PC-3 (cell line): Measurements from ENCODE around the gene GHRH. TPM values are rescaled to one million over a fixed set of nuclear protein-coding genes. Genes with fewer than 3 reads are reported as not detected.
A peak's percentile ranks its signal among the peaks of the same experiment; 100 is the strongest.

Experiments
- ATAC-seq: fragments of 200-7000 bp; cut with Tn5 transposase; 2 replicates; pipeline ENCODE4 v1.9.1; 2020; ENCODE audit warnings: mild to moderate bottlenecking, moderate library complexity
- BruUV-seq: library from RNA; stranded (reverse); fragments of 400-500 nt; replicated peaks from 2 replicates; lab custom pipeline; 2021; lab: Mats Ljungman, UMichigan
- CTCF ChIA-PET: fragments of 300-600 bp; sonication (Branson Sonifier 250); formaldehyde crosslinking; loops from one replicate; lab custom pipeline; 2022; ENCODE audit warnings: antibody characterized with exemption; lab: Charles Lee
- POLR2A ChIA-PET: fragments of 300-600 bp; sonication (Branson Sonifier 250); formaldehyde crosslinking; loops from one replicate; lab custom pipeline; 2022; ENCODE audit warnings: antibody characterized with exemption; ENCODE audit not compliant: unreplicated experiment; lab: Charles Lee
- DNase-seq: peaks from one replicate; pipeline ENCODE4 v3.0.0-alpha.2; 2015
- H2AFZ ChIP-seq: fragments of 300-600 bp; sonication (generic); 2 replicates; pipeline ENCODE4 v1.6.0; 2016; ENCODE audit warnings: antibody characterized with exemption, low read length
- H3F3A ChIP-seq: fragments of 300-600 bp; sonication (generic); one replicate; pipeline ENCODE4 v1.6.0; 2017; ENCODE audit warnings: antibody characterized with exemption, low read length, control low read depth, mild to moderate bottlenecking; ENCODE audit not compliant: unreplicated experiment
- H3K27ac ChIP-seq: fragments of 300-600 bp; sonication (generic); 2 replicates; pipeline ENCODE4 v1.5.1; 2016; ENCODE audit warnings: mild to moderate bottlenecking, low read length
- H3K27me3 ChIP-seq: fragments of 300-600 bp; sonication (generic); 2 replicates; pipeline ENCODE4 v1.6.1; 2016; ENCODE audit warnings: low read length, mixed read lengths
- H3K36me3 ChIP-seq: fragments of 300-600 bp; sonication (generic); 2 replicates; pipeline ENCODE4 v1.6.1; 2016; ENCODE audit warnings: low read depth, mixed run types, low read length, mixed read lengths
- H3K4me1 ChIP-seq: fragments of 300-600 bp; sonication (generic); 2 replicates; pipeline ENCODE4 v1.5.1; 2016; ENCODE audit warnings: low read length; ENCODE audit not compliant: insufficient read depth
- H3K4me2 ChIP-seq: fragments of 300-600 bp; sonication (generic); 2 replicates; pipeline ENCODE4 v1.6.0; 2016; ENCODE audit warnings: low read length
- H3K4me3 ChIP-seq: fragments of 300-600 bp; sonication (generic); 2 replicates; pipeline ENCODE4 v1.5.1; 2016; ENCODE audit warnings: mild to moderate bottlenecking, low read length, mixed read lengths
- H3K79me2 ChIP-seq: fragments of 300-600 bp; sonication (generic); 2 replicates; pipeline ENCODE4 v1.6.1; 2017; ENCODE audit warnings: low read length, mixed read lengths
- H3K9ac ChIP-seq: fragments of 300-600 bp; sonication (generic); 2 replicates; pipeline ENCODE4 v1.6.0; 2016; ENCODE audit warnings: mild to moderate bottlenecking, low read length
- H3K9me2 ChIP-seq: fragments of 300-600 bp; sonication (generic); replicated peaks from 2 replicates; pipeline ENCODE4 v1.6.1; 2016; ENCODE audit warnings: mixed run types, low read length, mixed read lengths
- H3K9me3 ChIP-seq: fragments of 300-600 bp; sonication (generic); 2 replicates; pipeline ENCODE4 v1.6.1; 2016; ENCODE audit warnings: low read length, mixed read lengths
- H4K20me1 ChIP-seq: fragments of 300-600 bp; sonication (generic); 2 replicates; pipeline ENCODE4 v1.6.1; 2016; ENCODE audit warnings: low read length, mixed read lengths
- EZH2 ChIP-seq: fragments of 300-600 bp; sonication (generic); IDR thresholded peaks from one replicate; pipeline ENCODE4 v1.6.1; 2017; ENCODE audit warnings: antibody characterized with exemption, mild to moderate bottlenecking, low read length; ENCODE audit not compliant: unreplicated experiment
- EZH2phosphoT487 ChIP-seq: fragments of 300-600 bp; sonication (generic); IDR thresholded peaks from 2 replicates; pipeline ENCODE4 v1.6.1; 2018; ENCODE audit warnings: mild to moderate bottlenecking, antibody characterized with exemption, low read length, borderline replicate concordance
- intact Hi-C: fragments of 100-400 bp; cut with micrococcal nuclease; formaldehyde crosslinking; loops from 2 replicates; pipeline ENCODE4 v1.9.0; 2023
- total RNA-seq: library from RNA; depleted of rRNA; stranded (reverse); fragments of >200 nt; gene quantifications from 2 replicates; pipeline ENCODE4 v1.2.3, GENCODE V29; 2014
- TF ChIP-seq, protein P1 (sequence below): fragments of 300-600 bp; sonication (generic); conservative IDR thresholded peaks from 2 replicates; pipeline ENCODE4 v1.5.1; 2017; ENCODE audit warnings: antibody characterized with exemption, low read depth, mild to moderate bottlenecking, low read length

The GHRH gene
- total RNA-seq, 1 experiment from 2014 or later = not detected

- no TSS peak for BruUV-seq
- DNase-seq (peak; percentile 28), ATAC-seq (peak; percentile 80)
- Histone ChIP-seq H3F3A (no peaks in the 10 kb centered on the region), H3K36me3 (no peaks in the 10 kb centered on the region), H3K4me1 (no peaks in the 10 kb centered on the region), H3K9me3 (no peaks in the 10 kb centered on the region), H3K79me2 (no peaks in the 10 kb centered on the region), H3K27ac (no peak overlapping the region), H4K20me1 (no peaks in the 10 kb centered on the region), H3K9me2 (no peaks in the 10 kb centered on the region), H3K27me3 (no peaks in the 10 kb centered on the region), H3K9ac (no peak overlapping the region), H3K4me2 (no peak overlapping the region), H3K4me3 (no peak overlapping the region), H2AFZ (peak overlapping the region; percentile 29)
- POLR2A ChIA-PET = no interaction called here
- TF ChIP-seq, protein P1, sequence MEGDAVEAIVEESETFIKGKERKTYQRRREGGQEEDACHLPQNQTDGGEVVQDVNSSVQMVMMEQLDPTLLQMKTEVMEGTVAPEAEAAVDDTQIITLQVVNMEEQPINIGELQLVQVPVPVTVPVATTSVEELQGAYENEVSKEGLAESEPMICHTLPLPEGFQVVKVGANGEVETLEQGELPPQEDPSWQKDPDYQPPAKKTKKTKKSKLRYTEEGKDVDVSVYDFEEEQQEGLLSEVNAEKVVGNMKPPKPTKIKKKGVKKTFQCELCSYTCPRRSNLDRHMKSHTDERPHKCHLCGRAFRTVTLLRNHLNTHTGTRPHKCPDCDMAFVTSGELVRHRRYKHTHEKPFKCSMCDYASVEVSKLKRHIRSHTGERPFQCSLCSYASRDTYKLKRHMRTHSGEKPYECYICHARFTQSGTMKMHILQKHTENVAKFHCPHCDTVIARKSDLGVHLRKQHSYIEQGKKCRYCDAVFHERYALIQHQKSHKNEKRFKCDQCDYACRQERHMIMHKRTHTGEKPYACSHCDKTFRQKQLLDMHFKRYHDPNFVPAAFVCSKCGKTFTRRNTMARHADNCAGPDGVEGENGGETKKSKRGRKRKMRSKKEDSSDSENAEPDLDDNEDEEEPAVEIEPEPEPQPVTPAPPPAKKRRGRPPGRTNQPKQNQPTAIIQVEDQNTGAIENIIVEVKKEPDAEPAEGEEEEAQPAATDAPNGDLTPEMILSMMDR = peak; percentile 45; the same call in 1 of the 2 replicates
- TF ChIP-seq EZH2 = no peak
- intact Hi-C loops = no loop called here
- CTCF ChIA-PET = interaction anchor here (0.6 kb wide), 1 partner anchor 81 kb away, joined by 3 read pairs; no protein-coding TSS in a partner anchor
Measured at GRCh38 chr20:37276494-37277252, 15.1 kb upstream of the GHRH start.

DNA sequence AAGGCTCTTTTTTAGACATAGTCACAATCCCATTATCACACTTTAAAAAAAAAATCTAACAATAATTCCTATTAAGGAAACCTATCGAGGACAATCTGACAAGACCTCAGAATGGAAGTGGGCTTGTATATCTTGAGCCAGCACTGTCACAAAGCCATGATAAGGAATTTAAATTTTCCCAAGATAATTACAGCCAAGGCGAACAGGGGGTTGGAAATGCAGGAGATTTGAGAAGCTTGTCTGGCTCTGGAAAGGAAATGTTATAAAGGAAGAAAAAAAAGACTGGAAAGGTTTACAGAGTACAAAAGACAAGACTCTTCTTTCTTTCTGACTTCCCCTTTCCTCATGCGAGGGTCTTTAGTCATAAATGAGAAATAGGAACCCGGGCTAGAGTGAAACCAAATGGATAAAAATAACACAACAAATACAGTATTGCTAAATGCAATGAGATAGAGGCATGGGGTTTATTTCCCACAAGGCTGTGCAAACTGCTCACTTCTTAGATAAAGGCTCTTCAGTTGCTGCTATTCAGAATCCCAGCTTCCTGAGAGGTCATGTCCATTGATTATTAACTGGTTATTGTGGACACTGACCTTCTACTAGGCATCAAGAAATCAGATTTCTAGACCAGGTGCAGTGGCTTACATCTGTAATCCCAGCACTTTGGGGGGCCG lies 13.4 kb upstream of the GHRH start:
- no TSS peak for BruUV-seq
- Histone ChIP-seq H3K4me2 (no peak overlapping the region), H3K4me3 (no peak overlapping the region), H3K27me3 (no peaks in the 10 kb centered on the region), H3K27ac (no peak overlapping the region), H4K20me1 (no peaks in the 10 kb centered on the region), H3K9me3 (no peaks in the 10 kb centered on the region), H3K9me2 (no peaks in the 10 kb centered on the region), H3K9ac (no peak overlapping the region), H3F3A (no peaks in the 10 kb centered on the region), H3K36me3 (no peaks in the 10 kb centered on the region), H2AFZ (peak overlapping the region; percentile 0; the same call in 1 of the 2 replicates), H3K4me1 (no peaks in the 10 kb centered on the region), H3K79me2 (no peaks in the 10 kb centered on the region)
- ATAC-seq (no peak), DNase-seq (no peak)
- ChIA-PET POLR2A (no interaction called here), CTCF (no interaction called here)
- no peak for TF ChIP-seq EZH2
- TF ChIP-seq, protein P1 = no peak
- TF ChIP-seq EZH2phosphoT487 = no peak
- intact Hi-C loops = no loop called here

GRCh38 chr20:37273988-37274387 lies 12.4 kb upstream of the GHRH start:
- Histone ChIP-seq H3K9ac (no peak overlapping the region), H3K9me3 (no peaks in the 10 kb centered on the region), H3K36me3 (no peaks in the 10 kb centered on the region), H3K4me1 (no peaks in the 10 kb centered on the region), H4K20me1 (no peaks in the 10 kb centered on the region), H3K4me2 (no peak overlapping the region), H3K9me2 (no peaks in the 10 kb centered on the region), H2AFZ (no peak overlapping the region), H3F3A (no peaks in the 10 kb centered on the region), H3K27ac (no peak overlapping the region), H3K79me2 (no peaks in the 10 kb centered on the region), H3K4me3 (no peak overlapping the region), H3K27me3 (no peaks in the 10 kb centered on the region)
- no peak for TF ChIP-seq EZH2
- DNase-seq = no peak
- BruUV-seq = no TSS peak
- intact Hi-C loops = no loop called here
- ChIA-PET POLR2A (no interaction called here), CTCF (no interaction called here)
- no peak for ATAC-seq
